Left colon (tissue), 2 donors: Measurements from ENCODE around the gene ZFAND4. TPM values are rescaled to one million over a fixed set of nuclear protein-coding genes. Genes with fewer than 3 reads are reported as not detected.

Experiments used
- ATAC-seq: fragments of 200-7000 bp; cut with Tn5 transposase; one replicate; pipeline ENCODE4 v1.9.1; 2020; ENCODE audit warnings: mild to moderate bottlenecking, moderate library complexity
- DNase-seq, 2 donors: peaks; one replicate each; pipeline ENCODE4 v3.0.0-alpha.2; 2020
- intact Hi-C, 2 donors: fragments of 100-400 bp; cut with DNase I in 1 of 2; cut with micrococcal nuclease in 1 of 2; formaldehyde crosslinking; loops; one replicate each; pipeline versions ENCODE4 v1.11.2 to v1.14.0; 2022; cut with DNase I, micrococcal nuclease
- total RNA-seq, 2 donors: library from RNA; stranded (reverse); fragmentation: NEBNext Ultra II Directional; extraction: Animal tissue kit (Norgen Biotek cat#: 25700); gene quantifications; one replicate each; pipeline ENCODE4 v1.2.1, GENCODE V29; 2021
- donor health status: DM: no; HTN: no; CAD: no.
- donor health status: DM: yes; HTN: yes; CAD: no.

Gene ZFAND4
- total RNA-seq, 2 donors from 2014 or later, result 13.9 to 19.0 TPM

GRCh38 chr10:45566415-45566814, 106.2 kb downstream of the ZFAND4 start:
- DNase-seq (no peak), ATAC-seq (no peak)
- intact Hi-C loops, result no loop called here

Other genes with a start within 250 kb of the ZFAND4 start
- gene WASHC2C, start 54.5 kb upstream of the ZFAND4 start, total RNA-seq, result 10 to 100 TPM; 76.9 to 97.0 TPM
- gene AGAP4, start 174.7 kb upstream of the ZFAND4 start, total RNA-seq, result 10 to 100 TPM; 11.8 to 15.7 TPM